Liver (tissue), 9 donors: Measurements from ENCODE around the gene PLXDC2. TPM values are rescaled to one million over a fixed set of nuclear protein-coding genes. Genes with fewer than 3 reads are reported as not detected.

ENCODE experiments used
- DNase-seq: peaks from one replicate; pipeline ENCODE4 v3.0.0-alpha.2; 2017; ENCODE audit warnings: low spot score
- H3K27ac ChIP-seq, 2 donors: one replicate each; pipeline ENCODE4 v1.7.0; 2013; ENCODE audit warnings: inconsistent platforms in 2 of 2, low read length in 2 of 2, control low read depth in 1 of 2, low read depth in 1 of 2, mild to moderate bottlenecking in 1 of 2
- H3K27me3 ChIP-seq, 4 donors: one replicate each; pipeline versions ENCODE4 v1.6.1 to v1.7.0; 2013; ENCODE audit warnings: low read length in 3 of 4, inconsistent platforms in 1 of 4, mild to moderate bottlenecking in 1 of 4, moderate library complexity in 1 of 4; ENCODE audit not compliant: control insufficient read depth in 4 of 4, insufficient read depth in 4 of 4
- H3K36me3 ChIP-seq, 4 donors: one replicate each; pipeline versions ENCODE4 v1.6.1 to v1.7.0; 2013; ENCODE audit warnings: low read length in 3 of 4, mild to moderate bottlenecking in 3 of 4, low read depth in 1 of 4, moderate library complexity in 1 of 4; ENCODE audit not compliant: control insufficient read depth in 4 of 4, insufficient read depth in 3 of 4
- H3K4me1 ChIP-seq, 4 donors: one replicate each; pipeline versions ENCODE4 v1.6.1 to v1.7.0; 2013; ENCODE audit warnings: low read length in 3 of 4, mild to moderate bottlenecking in 3 of 4, moderate library complexity in 1 of 4; ENCODE audit not compliant: control insufficient read depth in 4 of 4, insufficient read depth in 4 of 4
- H3K4me3 ChIP-seq, 3 donors: one replicate each; pipeline versions ENCODE4 v1.6.1 to v1.7.0; 2013; ENCODE audit warnings: low read length in 3 of 3, control low read depth in 1 of 3, low read depth in 1 of 3, mild to moderate bottlenecking in 1 of 3
- H3K9ac ChIP-seq, 2 donors: one replicate each; pipeline ENCODE4 v1.7.0; 2013; ENCODE audit warnings: low read length in 2 of 2, mild to moderate bottlenecking in 2 of 2, moderate library complexity in 2 of 2, control low read depth in 1 of 2, low read depth in 1 of 2
- H3K9me3 ChIP-seq, 4 donors: one replicate each; pipeline versions ENCODE4 v1.6.1 to v1.7.0; 2013; ENCODE audit warnings: low read length in 3 of 4; ENCODE audit not compliant: control insufficient read depth in 4 of 4
- FOXA1 ChIP-seq: IDR thresholded peaks from 2 replicates; pipeline ENCODE4 v1.6.1; 2016; ENCODE audit warnings: antibody characterized with exemption
- FOXA2 ChIP-seq: IDR thresholded peaks from 2 replicates; pipeline ENCODE4 v1.6.1; 2016; ENCODE audit warnings: antibody characterized with exemption
- GABPA ChIP-seq, 2 donors: IDR thresholded peaks in 1 of 2; conservative IDR thresholded peaks in 1 of 2; 2 replicates each; pipeline ENCODE4 v1.6.1; 2016; ENCODE audit warnings: antibody characterized with exemption in 2 of 2, mild to moderate bottlenecking in 1 of 2, moderate library complexity in 1 of 2
- HNF4A ChIP-seq, 2 donors: conservative IDR thresholded peaks; 2 replicates each; pipeline ENCODE4 v1.6.1; 2016; ENCODE audit warnings: antibody characterized with exemption in 2 of 2, mild to moderate bottlenecking in 2 of 2
- HNF4G ChIP-seq: IDR thresholded peaks from 2 replicates; pipeline ENCODE4 v1.6.1; 2016; ENCODE audit warnings: antibody characterized with exemption
- JUND ChIP-seq, 2 donors: IDR thresholded peaks; 2 replicates each; pipeline ENCODE4 v1.6.1; 2016; ENCODE audit warnings: antibody characterized with exemption in 2 of 2
- NR2F2 ChIP-seq: IDR thresholded peaks from 2 replicates; pipeline ENCODE4 v1.6.1; 2016; ENCODE audit warnings: antibody characterized with exemption
- RAD21 ChIP-seq, 2 donors: IDR thresholded peaks; 2 replicates each; pipeline ENCODE4 v1.6.1; 2016; ENCODE audit warnings: antibody characterized with exemption in 2 of 2, mild to moderate bottlenecking in 2 of 2
- RXRA ChIP-seq, 2 donors: IDR thresholded peaks; 2 replicates each; pipeline ENCODE4 v1.6.1; 2017 to 2018; ENCODE audit warnings: antibody characterized with exemption in 2 of 2, mild to moderate bottlenecking in 1 of 2
- SP1 ChIP-seq: IDR thresholded peaks from 2 replicates; pipeline ENCODE4 v1.6.1; 2018; ENCODE audit warnings: antibody characterized with exemption, mild to moderate bottlenecking
- TAF1 ChIP-seq: conservative IDR thresholded peaks from 2 replicates; pipeline ENCODE4 v1.6.1; 2016; ENCODE audit warnings: antibody characterized with exemption, mild to moderate bottlenecking
- YY1 ChIP-seq: IDR thresholded peaks from 2 replicates; pipeline ENCODE4 v1.6.1; 2016; ENCODE audit warnings: antibody characterized with exemption, mild to moderate bottlenecking
- WGBS: extraction: QIAGEN DNeasy Blood & Tissue Kit; methylation state at CpG from one replicate; pipeline ENCODE4 v1.1.7; 2013; 5-methylcytosine and 5-hydroxymethylcytosine counted together
- polyA plus RNA-seq, 2 donors: library from polyadenylated mRNA; stranded (reverse) in 1 of 2; unstranded in 1 of 2; fragments of 200-250 nt in 1 of 2; fragments of >200 nt in 1 of 2; fragmentation: Nextera tagmentation in 1 of 2; extraction: Ambion mirVana in 1 of 2; gene quantifications; one replicate each; pipeline versions ENCODE4 v1.2.1 to v1.2.3, GENCODE V29; 2013 to 2015
- total RNA-seq, 2 donors: library from RNA; depleted of rRNA; stranded (reverse); fragments of >200 nt; gene quantifications; one replicate each; pipeline ENCODE4 v1.2.3, GENCODE V29; 2014
- TF ChIP-seq, protein P1 (sequence below): IDR thresholded peaks from 2 replicates; pipeline ENCODE4 v1.6.1; 2016; ENCODE audit warnings: antibody characterized with exemption
- TF ChIP-seq, protein P2 (sequence below): IDR thresholded peaks from 2 replicates; pipeline ENCODE4 v1.6.1; 2016; ENCODE audit warnings: antibody characterized with exemption, mild to moderate bottlenecking
- TF ChIP-seq, protein P3 (sequence below): IDR thresholded peaks from 2 replicates; pipeline ENCODE4 v1.6.1; 2016; ENCODE audit warnings: antibody characterized with exemption
- TF ChIP-seq, protein P4 (sequence below): IDR thresholded peaks from 2 replicates; pipeline ENCODE4 v1.6.1; 2016; ENCODE audit warnings: antibody characterized with exemption
- TF ChIP-seq, protein P5 (sequence below): fragments of 150-350 bp; IDR thresholded peaks from 2 replicates; pipeline ENCODE4 v1.5.1; 2017; ENCODE audit warnings: improper control_type of control experiment, low read depth, low read length; ENCODE audit not compliant: missing input control
- donor health status: healthy.
- donor health status: healthy.
- donor health status: healthy.
- donor health status: healthy.
- donor health status: healthy.

PLXDC2 gene
- total and polyA plus RNA-seq, 4 donors = 1.4 to 5.1 (median 2.4) TPM

DNA sequence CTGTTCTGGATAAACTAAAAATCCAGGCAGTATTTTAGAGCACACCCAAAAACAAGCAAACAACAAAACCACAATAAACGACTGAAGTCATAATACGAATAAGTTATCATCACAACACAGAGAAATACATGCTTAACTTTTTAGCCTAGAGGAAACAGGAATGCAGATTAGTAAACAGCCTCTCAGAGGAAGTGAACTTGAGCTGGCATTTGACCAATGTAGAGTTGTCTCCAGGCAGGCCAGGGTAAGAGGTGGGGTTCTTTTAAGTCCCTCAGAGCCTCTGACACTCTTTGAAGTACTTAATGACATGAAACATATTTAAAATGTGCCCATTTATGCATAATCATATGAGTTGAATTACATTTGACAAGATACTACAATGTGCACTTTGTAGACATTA, 43.3 kb upstream of the PLXDC2 start (continued):
- no peak for TF ChIP-seq GABPA (IDR thresholded peaks at IDR 0.05 in 1 of 2, conservative IDR thresholded peaks at IDR 0.05 in 1 of 2)
- TF ChIP-seq, protein P1, sequence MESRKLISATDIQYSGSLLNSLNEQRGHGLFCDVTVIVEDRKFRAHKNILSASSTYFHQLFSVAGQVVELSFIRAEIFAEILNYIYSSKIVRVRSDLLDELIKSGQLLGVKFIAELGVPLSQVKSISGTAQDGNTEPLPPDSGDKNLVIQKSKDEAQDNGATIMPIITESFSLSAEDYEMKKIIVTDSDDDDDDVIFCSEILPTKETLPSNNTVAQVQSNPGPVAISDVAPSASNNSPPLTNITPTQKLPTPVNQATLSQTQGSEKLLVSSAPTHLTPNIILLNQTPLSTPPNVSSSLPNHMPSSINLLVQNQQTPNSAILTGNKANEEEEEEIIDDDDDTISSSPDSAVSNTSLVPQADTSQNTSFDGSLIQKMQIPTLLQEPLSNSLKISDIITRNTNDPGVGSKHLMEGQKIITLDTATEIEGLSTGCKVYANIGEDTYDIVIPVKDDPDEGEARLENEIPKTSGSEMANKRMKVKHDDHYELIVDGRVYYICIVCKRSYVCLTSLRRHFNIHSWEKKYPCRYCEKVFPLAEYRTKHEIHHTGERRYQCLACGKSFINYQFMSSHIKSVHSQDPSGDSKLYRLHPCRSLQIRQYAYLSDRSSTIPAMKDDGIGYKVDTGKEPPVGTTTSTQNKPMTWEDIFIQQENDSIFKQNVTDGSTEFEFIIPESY = no peak

DNA sequence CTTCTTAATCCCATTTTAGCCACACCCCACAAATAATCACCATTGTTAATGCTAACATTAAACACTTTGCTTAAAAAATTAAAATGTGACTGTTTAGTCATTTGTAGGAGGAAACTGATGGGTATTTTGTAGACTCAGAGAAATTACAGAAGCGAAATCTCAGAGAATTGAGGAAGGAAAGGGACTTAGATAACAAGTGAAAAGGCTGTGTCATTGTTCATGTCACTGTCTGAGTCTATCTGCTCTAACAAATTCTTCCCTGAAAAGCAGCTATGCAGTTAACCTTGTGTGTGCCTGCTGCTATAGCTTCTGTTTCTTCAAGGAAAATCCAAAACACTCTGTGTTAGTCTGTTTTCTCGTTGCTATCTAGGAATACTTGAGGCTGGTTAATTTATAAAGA, 40.9 kb upstream of the PLXDC2 start:
- Histone ChIP-seq H3K27ac (no peak overlapping the region), H3K27me3 (peaks cover 0 to 2% (median 0%) of the 10 kb centered on the region in 4 donors), H3K4me1 (no peaks in the 10 kb centered on the region), H3K9ac (no peak overlapping the region), H3K36me3 (no peaks in the 10 kb centered on the region), H3K9me3 (no peaks in the 10 kb centered on the region), H3K4me3 (no peak overlapping the region)
- no peak for DNase-seq
- TF ChIP-seq YY1 = no peak
- TF ChIP-seq HNF4G = no peak
- no peak for TF ChIP-seq GABPA (IDR thresholded peaks at IDR 0.05 in 1 of 2, conservative IDR thresholded peaks at IDR 0.05 in 1 of 2)
- TF ChIP-seq TAF1 = no peak
- TF ChIP-seq, protein P2, sequence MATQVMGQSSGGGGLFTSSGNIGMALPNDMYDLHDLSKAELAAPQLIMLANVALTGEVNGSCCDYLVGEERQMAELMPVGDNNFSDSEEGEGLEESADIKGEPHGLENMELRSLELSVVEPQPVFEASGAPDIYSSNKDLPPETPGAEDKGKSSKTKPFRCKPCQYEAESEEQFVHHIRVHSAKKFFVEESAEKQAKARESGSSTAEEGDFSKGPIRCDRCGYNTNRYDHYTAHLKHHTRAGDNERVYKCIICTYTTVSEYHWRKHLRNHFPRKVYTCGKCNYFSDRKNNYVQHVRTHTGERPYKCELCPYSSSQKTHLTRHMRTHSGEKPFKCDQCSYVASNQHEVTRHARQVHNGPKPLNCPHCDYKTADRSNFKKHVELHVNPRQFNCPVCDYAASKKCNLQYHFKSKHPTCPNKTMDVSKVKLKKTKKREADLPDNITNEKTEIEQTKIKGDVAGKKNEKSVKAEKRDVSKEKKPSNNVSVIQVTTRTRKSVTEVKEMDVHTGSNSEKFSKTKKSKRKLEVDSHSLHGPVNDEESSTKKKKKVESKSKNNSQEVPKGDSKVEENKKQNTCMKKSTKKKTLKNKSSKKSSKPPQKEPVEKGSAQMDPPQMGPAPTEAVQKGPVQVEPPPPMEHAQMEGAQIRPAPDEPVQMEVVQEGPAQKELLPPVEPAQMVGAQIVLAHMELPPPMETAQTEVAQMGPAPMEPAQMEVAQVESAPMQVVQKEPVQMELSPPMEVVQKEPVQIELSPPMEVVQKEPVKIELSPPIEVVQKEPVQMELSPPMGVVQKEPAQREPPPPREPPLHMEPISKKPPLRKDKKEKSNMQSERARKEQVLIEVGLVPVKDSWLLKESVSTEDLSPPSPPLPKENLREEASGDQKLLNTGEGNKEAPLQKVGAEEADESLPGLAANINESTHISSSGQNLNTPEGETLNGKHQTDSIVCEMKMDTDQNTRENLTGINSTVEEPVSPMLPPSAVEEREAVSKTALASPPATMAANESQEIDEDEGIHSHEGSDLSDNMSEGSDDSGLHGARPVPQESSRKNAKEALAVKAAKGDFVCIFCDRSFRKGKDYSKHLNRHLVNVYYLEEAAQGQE = no peak
- no peak for TF ChIP-seq HNF4A (conservative IDR thresholded peaks at IDR 0.05)
- no peak for TF ChIP-seq NR2F2
- 49% methylated on average over 2 of the region's 2 CpGs for WGBS

DNA sequence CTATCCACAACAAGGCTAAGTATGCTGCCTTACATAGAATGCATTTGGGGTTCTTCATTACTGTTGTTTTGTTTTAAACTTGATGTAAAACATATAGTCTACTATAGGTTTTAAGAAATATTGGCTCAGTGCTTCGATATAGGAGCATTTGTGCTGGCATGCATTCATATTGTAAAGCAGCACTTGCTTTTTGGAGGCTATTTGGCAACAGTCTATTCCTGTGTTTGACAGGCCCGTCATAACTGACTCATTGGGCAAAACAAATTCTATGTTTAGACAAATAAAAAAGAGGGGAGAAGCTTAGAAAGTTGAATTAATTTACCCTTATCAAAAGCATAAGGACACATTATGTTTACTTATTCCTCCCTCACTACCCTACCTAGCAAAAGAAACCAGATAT, 38.4 kb upstream of the PLXDC2 start:
- Histone ChIP-seq H3K4me1 (no peaks in the 10 kb centered on the region), H3K9ac (no peak overlapping the region), H3K36me3 (no peaks in the 10 kb centered on the region), H3K27me3 (peaks cover 0 to 2% (median 0%) of the 10 kb centered on the region in 4 donors), H3K4me3 (no peak overlapping the region), H3K9me3 (no peaks in the 10 kb centered on the region), H3K27ac (no peak overlapping the region)
- no peak for DNase-seq
- 38% methylated on average over 2 of the region's 2 CpGs for WGBS
- no peak for TF ChIP-seq SP1
- no peak for TF ChIP-seq TAF1
- TF ChIP-seq, protein P3, sequence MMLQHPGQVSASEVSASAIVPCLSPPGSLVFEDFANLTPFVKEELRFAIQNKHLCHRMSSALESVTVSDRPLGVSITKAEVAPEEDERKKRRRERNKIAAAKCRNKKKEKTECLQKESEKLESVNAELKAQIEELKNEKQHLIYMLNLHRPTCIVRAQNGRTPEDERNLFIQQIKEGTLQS = no peak
- TF ChIP-seq, protein P4, sequence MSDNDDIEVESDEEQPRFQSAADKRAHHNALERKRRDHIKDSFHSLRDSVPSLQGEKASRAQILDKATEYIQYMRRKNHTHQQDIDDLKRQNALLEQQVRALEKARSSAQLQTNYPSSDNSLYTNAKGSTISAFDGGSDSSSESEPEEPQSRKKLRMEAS = no peak
- TF ChIP-seq JUND (IDR thresholded peaks at IDR 0.05) = no peak
- no peak for TF ChIP-seq FOXA1
- no peak for TF ChIP-seq YY1
- TF ChIP-seq, protein P1 = no peak
- TF ChIP-seq, protein P2 = no peak
- TF ChIP-seq GABPA (IDR thresholded peaks at IDR 0.05 in 1 of 2, conservative IDR thresholded peaks at IDR 0.05 in 1 of 2) = no peak
- no peak for TF ChIP-seq FOXA2
- TF ChIP-seq HNF4A (conservative IDR thresholded peaks at IDR 0.05) = no peak
- TF ChIP-seq NR2F2 = no peak
- TF ChIP-seq RXRA (IDR thresholded peaks at IDR 0.05) = no peak
- TF ChIP-seq, protein P5, sequence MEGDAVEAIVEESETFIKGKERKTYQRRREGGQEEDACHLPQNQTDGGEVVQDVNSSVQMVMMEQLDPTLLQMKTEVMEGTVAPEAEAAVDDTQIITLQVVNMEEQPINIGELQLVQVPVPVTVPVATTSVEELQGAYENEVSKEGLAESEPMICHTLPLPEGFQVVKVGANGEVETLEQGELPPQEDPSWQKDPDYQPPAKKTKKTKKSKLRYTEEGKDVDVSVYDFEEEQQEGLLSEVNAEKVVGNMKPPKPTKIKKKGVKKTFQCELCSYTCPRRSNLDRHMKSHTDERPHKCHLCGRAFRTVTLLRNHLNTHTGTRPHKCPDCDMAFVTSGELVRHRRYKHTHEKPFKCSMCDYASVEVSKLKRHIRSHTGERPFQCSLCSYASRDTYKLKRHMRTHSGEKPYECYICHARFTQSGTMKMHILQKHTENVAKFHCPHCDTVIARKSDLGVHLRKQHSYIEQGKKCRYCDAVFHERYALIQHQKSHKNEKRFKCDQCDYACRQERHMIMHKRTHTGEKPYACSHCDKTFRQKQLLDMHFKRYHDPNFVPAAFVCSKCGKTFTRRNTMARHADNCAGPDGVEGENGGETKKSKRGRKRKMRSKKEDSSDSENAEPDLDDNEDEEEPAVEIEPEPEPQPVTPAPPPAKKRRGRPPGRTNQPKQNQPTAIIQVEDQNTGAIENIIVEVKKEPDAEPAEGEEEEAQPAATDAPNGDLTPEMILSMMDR = no peak
- no peak for TF ChIP-seq RAD21 (IDR thresholded peaks at IDR 0.05)
